IMR-90 (cell line): ENCODE measurements around the gene PEAK3. TPM values are rescaled to one million over a fixed set of nuclear protein-coding genes. Genes with fewer than 3 reads are reported as not detected.

Experiments
- ATAC-seq: fragments of 200-7000 bp; cut with Tn5 transposase; 2 replicates; pipeline ENCODE4 v1.9.1; 2020; ENCODE audit warnings: low read depth, mild to moderate bottlenecking, moderate library complexity
- BruUV-seq: library from RNA; stranded (reverse); fragments of 400-500 nt; replicated peaks from 2 replicates; lab custom pipeline; 2021; lab: Mats Ljungman, UMichigan
- CTCF ChIA-PET: fragments of 300-600 bp; formaldehyde crosslinking; extraction: SDS; loops from one replicate; lab custom pipeline; 2021; ENCODE audit warnings: antibody characterized with exemption; lab: Yijun Ruan, JAX
- POLR2A ChIA-PET: fragments of 300-600 bp; sonication (Branson Sonifier 250); formaldehyde crosslinking; loops from one replicate; lab custom pipeline; 2022; ENCODE audit warnings: antibody characterized with exemption; ENCODE audit not compliant: unreplicated experiment; lab: Charles Lee
- DNase-seq: peaks from one replicate; pipeline ENCODE4 v3.0.0; 2013
- H2AFZ ChIP-seq: replicated peaks from 2 replicates; pipeline ENCODE3; 2013; ENCODE audit warnings: low read length, mild to moderate bottlenecking; ENCODE audit not compliant: poor library complexity
- H2AK5ac ChIP-seq: 2 replicates; pipeline ENCODE4 v1.6.1; 2013; ENCODE audit warnings: low read depth, low read length, inconsistent platforms
- H2AK9ac ChIP-seq: replicated peaks from 2 replicates; pipeline ENCODE3; 2013; ENCODE audit warnings: mild to moderate bottlenecking, low read depth, low read length, moderate library complexity; ENCODE audit not compliant: poor library complexity
- H2BK120ac ChIP-seq: 2 replicates; pipeline ENCODE4 v1.6.1; 2013; ENCODE audit warnings: low read depth, low read length, inconsistent platforms
- H2BK15ac ChIP-seq: 3 replicates; pipeline ENCODE4 v1.6.1; 2013; ENCODE audit warnings: low read depth, low read length, inconsistent platforms
- H2BK20ac ChIP-seq: 2 replicates; pipeline ENCODE4 v1.6.1; 2013; ENCODE audit warnings: low read depth, mild to moderate bottlenecking, inconsistent platforms, low read length, moderate library complexity
- H2BK5ac ChIP-seq: 2 replicates; pipeline ENCODE4 v1.6.1; 2013; ENCODE audit warnings: mild to moderate bottlenecking, low read depth, low read length, inconsistent platforms; ENCODE audit not compliant: poor library complexity, severe bottlenecking
- H3K14ac ChIP-seq: replicated peaks from 2 replicates; pipeline ENCODE4 v1.6.1; 2013; ENCODE audit warnings: low read depth, low read length, inconsistent platforms
- H3K18ac ChIP-seq: 2 replicates; pipeline ENCODE4 v1.6.1; 2013; ENCODE audit warnings: low read depth, low read length, control low read depth
- H3K23ac ChIP-seq: 2 replicates; pipeline ENCODE4 v1.6.1; 2013; ENCODE audit warnings: low read depth, low read length, inconsistent platforms
- H3K27ac ChIP-seq: 2 replicates; pipeline ENCODE4 v1.5.1; 2013; ENCODE audit warnings: mild to moderate bottlenecking, control low read depth, low read length; ENCODE audit not compliant: insufficient read depth
- H3K27me3 ChIP-seq: 2 replicates; pipeline ENCODE4 v1.6.1; 2013; ENCODE audit warnings: low read length; ENCODE audit not compliant: control insufficient read depth, insufficient read depth
- H3K36me3 ChIP-seq: 2 replicates; pipeline ENCODE4 v1.6.1; 2013; ENCODE audit warnings: low read length, mixed read lengths; ENCODE audit not compliant: control insufficient read depth, insufficient read depth
- H3K4ac ChIP-seq: 2 replicates; pipeline ENCODE4 v1.6.1; 2013; ENCODE audit warnings: low read depth, low read length, inconsistent platforms
- H3K4me1 ChIP-seq: 2 replicates; pipeline ENCODE4 v1.6.1; 2013; ENCODE audit warnings: low read length, mixed read lengths; ENCODE audit not compliant: control insufficient read depth, insufficient read depth
- H3K4me2 ChIP-seq: 2 replicates; pipeline ENCODE4 v1.6.1; 2013; ENCODE audit warnings: low read depth, mild to moderate bottlenecking, control low read depth, low read length, moderate library complexity
- H3K4me3 ChIP-seq: 2 replicates; pipeline ENCODE4 v1.5.1; 2013; ENCODE audit warnings: low read depth, mild to moderate bottlenecking, control low read depth, low read length, moderate library complexity; ENCODE audit not compliant: insufficient read depth
- H3K56ac ChIP-seq: 2 replicates; pipeline ENCODE4 v1.6.1; 2013; ENCODE audit warnings: low read length, inconsistent platforms; ENCODE audit not compliant: insufficient read depth; ENCODE audit errors: extremely low read depth
- H3K79me1 ChIP-seq, 2 experiments: 2 replicates each; pipeline ENCODE4 v1.6.1; 2013; ENCODE audit warnings: low read length in 2 of 2, inconsistent platforms in 1 of 2, low read depth in 1 of 2
- H3K9ac ChIP-seq: 2 replicates; pipeline ENCODE4 v1.6.1; 2013; ENCODE audit warnings: low read depth, low read length, control low read depth
- H3K9me1 ChIP-seq: 2 replicates; pipeline ENCODE4 v1.6.1; 2013; ENCODE audit warnings: low read length, inconsistent platforms; ENCODE audit not compliant: insufficient read depth
- H3K9me3 ChIP-seq: 2 replicates; pipeline ENCODE4 v1.6.1; 2013; ENCODE audit warnings: low read length; ENCODE audit not compliant: control insufficient read depth, insufficient read depth
- H4K20me1 ChIP-seq: 2 replicates; pipeline ENCODE4 v1.6.1; 2013; ENCODE audit warnings: low read length, inconsistent platforms; ENCODE audit not compliant: insufficient read depth
- H4K5ac ChIP-seq: 2 replicates; pipeline ENCODE4 v1.6.1; 2013; ENCODE audit warnings: mild to moderate bottlenecking, low read depth, low read length, control low read depth
- H4K8ac ChIP-seq, 2 experiments: 2 replicates each; pipeline ENCODE4 v1.6.1; 2013; ENCODE audit warnings: low read depth in 2 of 2, low read length in 2 of 2, control low read depth in 1 of 2, inconsistent platforms in 1 of 2
- H4K91ac ChIP-seq: 2 replicates; pipeline ENCODE4 v1.6.1; 2013; ENCODE audit warnings: low read depth, low read length, inconsistent platforms; ENCODE audit not compliant: insufficient read depth
- MXI1 ChIP-seq: IDR thresholded peaks from 2 replicates; pipeline ENCODE4 v1.6.1; 2012; ENCODE audit warnings: low read depth, mild to moderate bottlenecking, low read length, moderate library complexity, borderline replicate concordance
- NFE2L2 ChIP-seq: fragments of 150-350 bp; IDR thresholded peaks from 2 replicates; pipeline ENCODE4 v1.6.1; 2016; ENCODE audit warnings: low read depth, mild to moderate bottlenecking, low read length
- RAD21 ChIP-seq: IDR thresholded peaks from 2 replicates; pipeline ENCODE4 v1.6.1; 2012; ENCODE audit warnings: low read length, improper control_type of control experiment
- RCOR1 ChIP-seq: IDR thresholded peaks from 2 replicates; pipeline ENCODE4 v1.6.1; 2012; ENCODE audit warnings: mild to moderate bottlenecking, low read length, improper control_type of control experiment; ENCODE audit not compliant: insufficient replicate concordance
- SMC3 ChIP-seq: fragments of 150-350 bp; IDR thresholded peaks from 2 replicates; pipeline ENCODE4 v1.6.1; 2016; ENCODE audit warnings: low read depth, mild to moderate bottlenecking, antibody characterized with exemption, low read length, moderate library complexity
- WGBS, 2 experiments: methylation state at CpG; one replicate each; pipeline versions ENCODE4 v1.1.5 to v1.1.7; 2013; ENCODE audit warnings: missing lambda C conversion rate in 2 of 2; ENCODE audit not compliant: insufficient read length in 1 of 2; ENCODE audit errors: extremely low coverage in 2 of 2; 5-methylcytosine and 5-hydroxymethylcytosine counted together
- dilution Hi-C: fragments of 300-500 bp; cut with HindIII; formaldehyde crosslinking; loops from one replicate; pipeline ENCODE4 v1.14.3; 2018; ENCODE audit warnings: low sequenced_read_pairs; ENCODE audit not compliant: unreplicated experiment
- in situ Hi-C: fragments of 300-500 bp; cut with MboI; formaldehyde crosslinking; loops from 3 replicates; pipeline ENCODE4 v1.14.3; 2019; ENCODE audit warnings: low sequenced_read_pairs, inconsistent platforms, mixed read lengths
- intact Hi-C: fragments of 100-400 bp; cut with micrococcal nuclease; formaldehyde crosslinking; loops from 2 replicates; pipeline ENCODE4 v1.10.0; 2022
- polyA plus RNA-seq, 3 experiments: library from polyadenylated mRNA; depleted of rRNA; stranded (reverse); fragments of >200 nt; gene quantifications; 2 replicates each; pipeline ENCODE4 v1.2.3, GENCODE V29; 2012; ENCODE audit warnings: low replicate concordance in 1 of 3
- total RNA-seq: library from RNA; depleted of rRNA; stranded (reverse); fragments of >200 nt; gene quantifications from 2 replicates; pipeline ENCODE4 v1.2.3, GENCODE V29; 2012
- TF ChIP-seq, protein P1 (sequence below): conservative IDR thresholded peaks from 2 replicates; pipeline ENCODE4 v1.5.1; 2012; ENCODE audit warnings: mild to moderate bottlenecking, low read depth, low read length, improper control_type of control experiment

The PEAK3 gene
- total and polyA plus RNA-seq, 2 of the 4 experiments (the other 2 are of a cell fraction), result under 0.01 to 0.09 TPM

DNA sequence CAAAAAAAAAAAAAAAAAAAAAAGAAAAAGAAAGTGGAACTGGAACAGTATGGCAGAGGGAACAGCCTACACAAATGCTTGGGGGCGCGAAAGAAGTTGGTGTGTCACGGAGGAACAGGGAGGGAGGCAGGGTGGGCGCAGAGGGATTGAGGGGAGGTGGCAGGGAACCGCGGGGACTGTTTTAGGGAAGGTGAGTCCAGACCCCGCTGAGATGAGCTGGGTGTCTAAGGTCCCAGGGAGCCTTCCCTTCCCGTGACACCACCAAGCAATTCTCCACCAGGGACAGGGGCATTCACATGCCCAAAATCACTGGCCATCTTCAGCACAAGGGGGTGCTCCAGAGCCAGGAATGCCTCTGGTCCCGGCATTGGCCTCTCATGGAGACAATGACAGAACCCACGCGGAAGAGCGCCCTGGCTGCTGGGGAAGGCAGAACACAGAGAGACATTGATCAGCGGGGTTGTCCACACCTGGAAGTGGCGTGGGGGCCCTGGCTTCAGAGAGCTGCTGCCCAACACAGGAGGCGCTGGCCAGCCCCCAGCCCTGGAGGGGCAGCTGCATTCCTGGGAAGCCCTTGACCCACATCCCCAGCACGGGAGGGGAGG lies 6.9 kb downstream of the PEAK3 start:
- Histone ChIP-seq H3K9ac (no peak overlapping the region), H3K4me2 (no peak overlapping the region), H3K27ac (no peak overlapping the region), H4K5ac (no peak overlapping the region), H3K79me1 (peaks cover 7 to 42% of the 10 kb centered on the region in 2 experiments), H4K91ac (no peak overlapping the region), H3K4me3 (no peak overlapping the region), H2AK9ac (peak overlapping the region; percentile 76), H2BK15ac (no peak overlapping the region), H2BK5ac (no peak overlapping the region), H3K9me3 (no peaks in the 10 kb centered on the region), H2AK5ac (no peak overlapping the region), H4K8ac (no peak overlapping the region; a peak in 1 of 4 replicates), H3K18ac (no peak overlapping the region), H2BK120ac (no peak overlapping the region), H3K14ac (no peak overlapping the region), H3K4ac (no peak overlapping the region), H2AFZ (peak overlapping the region; percentile 68), H4K20me1 (peaks cover 71% of the 10 kb centered on the region), H3K4me1 (peaks cover 14% of the 10 kb centered on the region), H3K27me3 (no peaks in the 10 kb centered on the region), H3K23ac (no peak overlapping the region; the same call in 1 of the 2 replicates), H2BK20ac (no peak overlapping the region), H3K56ac (no peak overlapping the region), H3K36me3 (peaks cover 34% of the 10 kb centered on the region), H3K9me1 (no peaks in the 10 kb centered on the region; the same call in 1 of the 2 replicates)
- ChIA-PET CTCF (interaction anchor here (0.6 kb wide), 1 partner anchor 28 kb away, joined by 5 read pairs; no protein-coding TSS in a partner anchor), POLR2A (interaction anchor here (0.5 to 0.6 kb wide), 2 partner anchors 337 to 644 kb away, joined by 3 to 4 read pairs; no protein-coding TSS in a partner anchor)
- dilution Hi-C loops, result no loop called here
- intact Hi-C loops, result loop anchor here (1.0 to 5.0 kb wide), 2 partner anchors 116 to 118 kb away; no protein-coding TSS in a partner anchor
- BruUV-seq, result no TSS peak
- WGBS, 2 experiments, result 61% methylated on average over 9 of the region's 16 CpGs; no CpG with 5 or more reads in 1 of the 2 experiments
- DNase-seq (peak; percentile 64), ATAC-seq (peak; percentile 18)
- in situ Hi-C loops, result loop anchor here (10.0 kb wide), 1 partner anchor 340 kb away; no protein-coding TSS in a partner anchor
- TF ChIP-seq RCOR1, result no peak
- TF ChIP-seq MXI1, result peak; percentile 56; the same call in 1 of the 2 replicates
- TF ChIP-seq SMC3, result peak; percentile 64
- TF ChIP-seq NFE2L2, result no peak
- TF ChIP-seq, protein P1, sequence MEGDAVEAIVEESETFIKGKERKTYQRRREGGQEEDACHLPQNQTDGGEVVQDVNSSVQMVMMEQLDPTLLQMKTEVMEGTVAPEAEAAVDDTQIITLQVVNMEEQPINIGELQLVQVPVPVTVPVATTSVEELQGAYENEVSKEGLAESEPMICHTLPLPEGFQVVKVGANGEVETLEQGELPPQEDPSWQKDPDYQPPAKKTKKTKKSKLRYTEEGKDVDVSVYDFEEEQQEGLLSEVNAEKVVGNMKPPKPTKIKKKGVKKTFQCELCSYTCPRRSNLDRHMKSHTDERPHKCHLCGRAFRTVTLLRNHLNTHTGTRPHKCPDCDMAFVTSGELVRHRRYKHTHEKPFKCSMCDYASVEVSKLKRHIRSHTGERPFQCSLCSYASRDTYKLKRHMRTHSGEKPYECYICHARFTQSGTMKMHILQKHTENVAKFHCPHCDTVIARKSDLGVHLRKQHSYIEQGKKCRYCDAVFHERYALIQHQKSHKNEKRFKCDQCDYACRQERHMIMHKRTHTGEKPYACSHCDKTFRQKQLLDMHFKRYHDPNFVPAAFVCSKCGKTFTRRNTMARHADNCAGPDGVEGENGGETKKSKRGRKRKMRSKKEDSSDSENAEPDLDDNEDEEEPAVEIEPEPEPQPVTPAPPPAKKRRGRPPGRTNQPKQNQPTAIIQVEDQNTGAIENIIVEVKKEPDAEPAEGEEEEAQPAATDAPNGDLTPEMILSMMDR, result peak; percentile 65
- peak; percentile 75 for TF ChIP-seq RAD21
